HepG2 (cell line): Measurements from ENCODE around the gene PSME3IP1. TPM values are rescaled to one million over a fixed set of nuclear protein-coding genes. Genes with fewer than 3 reads are reported as not detected.

Experiments
- CEBPB ChIP-seq: IDR thresholded peaks from 2 replicates; pipeline ENCODE4 v1.6.1; 2011; ENCODE audit warnings: low read depth, low read length, improper control_type of control experiment, borderline replicate concordance
- FOXO4 ChIP-seq: sonication (generic); formaldehyde crosslinking; conservative IDR thresholded peaks from 2 replicates; pipeline ENCODE4 v1.8.1; 2023; ENCODE audit warnings: missing genetic modification reagents
- HES4 ChIP-seq: sonication (generic); formaldehyde crosslinking; IDR thresholded peaks from 2 replicates; pipeline ENCODE4 v1.9.0; 2021; ENCODE audit warnings: mild to moderate bottlenecking, missing genetic modification reagents, borderline replicate concordance
- JARID2 ChIP-seq: sonication (generic); formaldehyde crosslinking; IDR thresholded peaks from 2 replicates; pipeline ENCODE4 v1.8.1; 2023; ENCODE audit warnings: missing genetic modification reagents, inconsistent platforms; ENCODE audit not compliant: insufficient replicate concordance
- MYPOP ChIP-seq: sonication (generic); formaldehyde crosslinking; IDR thresholded peaks from 2 replicates; pipeline ENCODE4 v1.8.1; 2023; ENCODE audit warnings: mild to moderate bottlenecking, moderate library complexity, missing genetic modification reagents
- NFATC3 ChIP-seq: sonication (generic); formaldehyde crosslinking; IDR thresholded peaks from 2 replicates; pipeline ENCODE4 v1.5.1; 2020; ENCODE audit warnings: mild to moderate bottlenecking, missing genetic modification reagents
- PHF8 ChIP-seq: sonication (generic); formaldehyde crosslinking; IDR thresholded peaks from 2 replicates; pipeline ENCODE4 v1.5.0; 2020; ENCODE audit warnings: missing genetic modification reagents
- SKI ChIP-seq: fragments of 450-650 bp; IDR thresholded peaks from one replicate; pipeline ENCODE4 v1.6.1; 2018; ENCODE audit warnings: mild to moderate bottlenecking; ENCODE audit not compliant: partially characterized antibody
- SMAD9 ChIP-seq: sonication (generic); formaldehyde crosslinking; IDR thresholded peaks from 2 replicates; pipeline ENCODE4 v1.5.1; 2020; ENCODE audit warnings: mild to moderate bottlenecking, missing genetic modification reagents
- TCF7 ChIP-seq: sonication (generic); IDR thresholded peaks from 2 replicates; pipeline ENCODE4 v1.6.1; 2016; ENCODE audit warnings: antibody characterized with exemption, low read depth
- ZNF333 ChIP-seq: sonication (generic); formaldehyde crosslinking; IDR thresholded peaks from 2 replicates; pipeline ENCODE4 v1.4.0; 2020; ENCODE audit warnings: mild to moderate bottlenecking, missing genetic modification reagents, borderline replicate concordance
- ZNF33B ChIP-seq: sonication (generic); formaldehyde crosslinking; IDR thresholded peaks from 2 replicates; pipeline ENCODE4 v1.5.1; 2020; ENCODE audit warnings: mild to moderate bottlenecking, missing genetic modification reagents
- ZNF350 ChIP-seq: sonication (generic); formaldehyde crosslinking; IDR thresholded peaks from 2 replicates; pipeline ENCODE4 v1.4.0; 2020; ENCODE audit warnings: mild to moderate bottlenecking, low read depth, missing genetic modification reagents, borderline replicate concordance
- ZNF614 ChIP-seq: IDR thresholded peaks from 2 replicates; pipeline ENCODE4 v1.6.1; 2018; ENCODE audit warnings: missing biosample characterization, missing genetic modification reagents, inconsistent platforms, borderline replicate concordance
- ZNF770 ChIP-seq: sonication (generic); formaldehyde crosslinking; IDR thresholded peaks from 2 replicates; pipeline ENCODE4 v1.5.0; 2020; ENCODE audit warnings: mild to moderate bottlenecking, missing genetic modification reagents
- ZNF782 ChIP-seq: sonication (generic); formaldehyde crosslinking; IDR thresholded peaks from 2 replicates; pipeline ENCODE4 v1.4.0; 2020; ENCODE audit warnings: missing genetic modification reagents, mild to moderate bottlenecking, borderline replicate concordance
- polyA plus RNA-seq, 8 experiments: library from polyadenylated mRNA; depleted of rRNA in 3 of 8; stranded (reverse) in 7 of 8; unstranded in 1 of 8; fragments of >200 nt; fragmentation: Illumina TruSeq in 4 of 8; extraction: Trizol in 4 of 8; gene quantifications; 2 replicates each; pipeline versions ENCODE4 v1.2.1 to v1.2.3, GENCODE V29; 2011 to 2016; ENCODE audit warnings: low read depth in 4 of 8, missing spikeins in 1 of 8, mixed read lengths in 1 of 8; ENCODE audit not compliant: insufficient read depth in 1 of 8
- total RNA-seq, 5 experiments: library from RNA; depleted of rRNA; stranded (reverse); fragments of >200 nt; fragmentation: Illumina TruSeq; extraction: Trizol; gene quantifications; 2 replicates each; pipeline ENCODE4 v1.2.3, GENCODE V29; 2016; ENCODE audit warnings: low read depth in 1 of 5
- TF ChIP-seq, protein P1 (sequence below): sonication (generic); formaldehyde crosslinking; IDR thresholded peaks from 2 replicates; pipeline ENCODE4 v1.4.0; 2020; ENCODE audit warnings: missing genetic modification reagents, mild to moderate bottlenecking, borderline replicate concordance
- TF ChIP-seq, protein P2 (sequence below): sonication (generic); formaldehyde crosslinking; IDR thresholded peaks from 2 replicates; pipeline ENCODE4 v1.5.0; 2020; ENCODE audit warnings: mild to moderate bottlenecking, missing genetic modification reagents, moderate library complexity
- TF ChIP-seq, protein P3 (sequence below): sonication (generic); formaldehyde crosslinking; IDR thresholded peaks from 2 replicates; pipeline ENCODE4 v1.8.1; 2022; ENCODE audit warnings: mild to moderate bottlenecking, missing genetic modification reagents

The PSME3IP1 gene
- total and polyA plus RNA-seq, 2 of the 13 experiments (the other 11 are each of a cell fraction or from before 2014, with no cell fraction given): 90.8 to 99.8 TPM

GRCh38 chr16:57185446-57185944, 344 bp downstream of the PSME3IP1 start (continued):
- TF ChIP-seq MYPOP (CRISPR knock-in tag): no peak
- TF ChIP-seq ZNF782: no peak
- TF ChIP-seq HES4 (CRISPR knock-in tag): peak; percentile 93
- TF ChIP-seq, protein P1, sequence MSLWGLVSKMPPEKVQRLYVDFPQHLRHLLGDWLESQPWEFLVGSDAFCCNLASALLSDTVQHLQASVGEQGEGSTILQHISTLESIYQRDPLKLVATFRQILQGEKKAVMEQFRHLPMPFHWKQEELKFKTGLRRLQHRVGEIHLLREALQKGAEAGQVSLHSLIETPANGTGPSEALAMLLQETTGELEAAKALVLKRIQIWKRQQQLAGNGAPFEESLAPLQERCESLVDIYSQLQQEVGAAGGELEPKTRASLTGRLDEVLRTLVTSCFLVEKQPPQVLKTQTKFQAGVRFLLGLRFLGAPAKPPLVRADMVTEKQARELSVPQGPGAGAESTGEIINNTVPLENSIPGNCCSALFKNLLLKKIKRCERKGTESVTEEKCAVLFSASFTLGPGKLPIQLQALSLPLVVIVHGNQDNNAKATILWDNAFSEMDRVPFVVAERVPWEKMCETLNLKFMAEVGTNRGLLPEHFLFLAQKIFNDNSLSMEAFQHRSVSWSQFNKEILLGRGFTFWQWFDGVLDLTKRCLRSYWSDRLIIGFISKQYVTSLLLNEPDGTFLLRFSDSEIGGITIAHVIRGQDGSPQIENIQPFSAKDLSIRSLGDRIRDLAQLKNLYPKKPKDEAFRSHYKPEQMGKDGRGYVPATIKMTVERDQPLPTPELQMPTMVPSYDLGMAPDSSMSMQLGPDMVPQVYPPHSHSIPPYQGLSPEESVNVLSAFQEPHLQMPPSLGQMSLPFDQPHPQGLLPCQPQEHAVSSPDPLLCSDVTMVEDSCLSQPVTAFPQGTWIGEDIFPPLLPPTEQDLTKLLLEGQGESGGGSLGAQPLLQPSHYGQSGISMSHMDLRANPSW: no peak
- no peak for TF ChIP-seq SMAD9 (CRISPR knock-in tag)
- TF ChIP-seq SKI: no peak
- TF ChIP-seq CEBPB: no peak
- TF ChIP-seq JARID2: peak; percentile 60
- TF ChIP-seq, protein P2, sequence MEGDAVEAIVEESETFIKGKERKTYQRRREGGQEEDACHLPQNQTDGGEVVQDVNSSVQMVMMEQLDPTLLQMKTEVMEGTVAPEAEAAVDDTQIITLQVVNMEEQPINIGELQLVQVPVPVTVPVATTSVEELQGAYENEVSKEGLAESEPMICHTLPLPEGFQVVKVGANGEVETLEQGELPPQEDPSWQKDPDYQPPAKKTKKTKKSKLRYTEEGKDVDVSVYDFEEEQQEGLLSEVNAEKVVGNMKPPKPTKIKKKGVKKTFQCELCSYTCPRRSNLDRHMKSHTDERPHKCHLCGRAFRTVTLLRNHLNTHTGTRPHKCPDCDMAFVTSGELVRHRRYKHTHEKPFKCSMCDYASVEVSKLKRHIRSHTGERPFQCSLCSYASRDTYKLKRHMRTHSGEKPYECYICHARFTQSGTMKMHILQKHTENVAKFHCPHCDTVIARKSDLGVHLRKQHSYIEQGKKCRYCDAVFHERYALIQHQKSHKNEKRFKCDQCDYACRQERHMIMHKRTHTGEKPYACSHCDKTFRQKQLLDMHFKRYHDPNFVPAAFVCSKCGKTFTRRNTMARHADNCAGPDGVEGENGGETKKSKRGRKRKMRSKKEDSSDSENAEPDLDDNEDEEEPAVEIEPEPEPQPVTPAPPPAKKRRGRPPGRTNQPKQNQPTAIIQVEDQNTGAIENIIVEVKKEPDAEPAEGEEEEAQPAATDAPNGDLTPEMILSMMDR (CRISPR knock-in tag): 0 out of 2 replicates have a peak, but pooled peaks have one; percentile 2
- peak; percentile 16; the same call in 1 of the 2 replicates for TF ChIP-seq ZNF350 (CRISPR knock-in tag)
- TF ChIP-seq ZNF33B (CRISPR knock-in tag): 0 out of 2 replicates have a peak, but pooled peaks have one; percentile 31
- TF ChIP-seq ZNF333 (CRISPR knock-in tag): peak; percentile 84; the same call in 1 of the 2 replicates
- 0 out of 2 replicates have a peak, but pooled peaks have one; percentile 58 for TF ChIP-seq NFATC3
- no peak for TF ChIP-seq ZNF770 (CRISPR knock-in tag)
- no peak for TF ChIP-seq FOXO4 (CRISPR knock-in tag)
- TF ChIP-seq ZNF614 (CRISPR knock-in tag): no peak
- peak; percentile 81 for TF ChIP-seq PHF8
- no peak for TF ChIP-seq TCF7
- TF ChIP-seq, protein P3, sequence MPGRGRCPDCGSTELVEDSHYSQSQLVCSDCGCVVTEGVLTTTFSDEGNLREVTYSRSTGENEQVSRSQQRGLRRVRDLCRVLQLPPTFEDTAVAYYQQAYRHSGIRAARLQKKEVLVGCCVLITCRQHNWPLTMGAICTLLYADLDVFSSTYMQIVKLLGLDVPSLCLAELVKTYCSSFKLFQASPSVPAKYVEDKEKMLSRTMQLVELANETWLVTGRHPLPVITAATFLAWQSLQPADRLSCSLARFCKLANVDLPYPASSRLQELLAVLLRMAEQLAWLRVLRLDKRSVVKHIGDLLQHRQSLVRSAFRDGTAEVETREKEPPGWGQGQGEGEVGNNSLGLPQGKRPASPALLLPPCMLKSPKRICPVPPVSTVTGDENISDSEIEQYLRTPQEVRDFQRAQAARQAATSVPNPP: no peak
